Activated CD8-positive, alpha-beta memory T cell treated with anti-CD3 and anti-CD28 coated beads, Interleukin-2, amount 10 ng/mL, durations not matched to agents 7 days and 5 days (primary cell): Measurements from ENCODE around the gene RRP1B. TPM values are rescaled to one million over a fixed set of nuclear protein-coding genes. Genes with fewer than 3 reads are reported as not detected.

ENCODE experiments used
- ATAC-seq: fragments of 150-1000 bp; cut with Tn5 transposase; one replicate; pipeline ENCODE4 v1.10.0; 2021; ENCODE audit warnings: moderate library complexity
- CTCF ChIA-PET: fragments of 350-600 bp; sonication (Branson Sonifier 250); formaldehyde crosslinking; loops from one replicate; lab custom pipeline; 2021; ENCODE audit warnings: antibody characterized with exemption; lab: Charles Lee
- DNase-seq: peaks from one replicate; pipeline ENCODE4 v3.0.0-alpha.2; 2020
- H3K27ac Mint-ChIP-seq: one replicate; pipeline ENCODE4 v1.8.0; 2021; ENCODE audit warnings: mild to moderate bottlenecking, mixed read lengths
- H3K27me3 Mint-ChIP-seq: one replicate; pipeline ENCODE4 v1.8.0; 2021; ENCODE audit warnings: mixed read lengths
- H3K36me3 Mint-ChIP-seq: one replicate; pipeline ENCODE4 v1.8.0; 2021; ENCODE audit warnings: mild to moderate bottlenecking, mixed read lengths
- H3K4me1 Mint-ChIP-seq: one replicate; pipeline ENCODE4 v1.8.0; 2021; ENCODE audit warnings: mixed read lengths
- H3K4me3 Mint-ChIP-seq: one replicate; pipeline ENCODE4 v1.8.0; 2021; ENCODE audit warnings: mild to moderate bottlenecking, moderate library complexity, mixed read lengths
- H3K9me3 Mint-ChIP-seq: one replicate; pipeline ENCODE4 v1.8.0; 2022; ENCODE audit warnings: low read depth, mixed read lengths
- microRNA-seq: library from miRNA; unstranded; fragments of <30 nt; microRNA quantifications from one replicate; pipeline ENCODE4 v1.2.0, GENCODE V29; 2022
- total RNA-seq, 2 experiments: library from RNA; stranded (reverse); gene quantifications; one replicate each; pipeline ENCODE4 v1.2.3, GENCODE V29; 2021

RRP1B gene
- total RNA-seq, 2 experiments from 2014 or later = 49.1 to 50.4 TPM

DNA sequence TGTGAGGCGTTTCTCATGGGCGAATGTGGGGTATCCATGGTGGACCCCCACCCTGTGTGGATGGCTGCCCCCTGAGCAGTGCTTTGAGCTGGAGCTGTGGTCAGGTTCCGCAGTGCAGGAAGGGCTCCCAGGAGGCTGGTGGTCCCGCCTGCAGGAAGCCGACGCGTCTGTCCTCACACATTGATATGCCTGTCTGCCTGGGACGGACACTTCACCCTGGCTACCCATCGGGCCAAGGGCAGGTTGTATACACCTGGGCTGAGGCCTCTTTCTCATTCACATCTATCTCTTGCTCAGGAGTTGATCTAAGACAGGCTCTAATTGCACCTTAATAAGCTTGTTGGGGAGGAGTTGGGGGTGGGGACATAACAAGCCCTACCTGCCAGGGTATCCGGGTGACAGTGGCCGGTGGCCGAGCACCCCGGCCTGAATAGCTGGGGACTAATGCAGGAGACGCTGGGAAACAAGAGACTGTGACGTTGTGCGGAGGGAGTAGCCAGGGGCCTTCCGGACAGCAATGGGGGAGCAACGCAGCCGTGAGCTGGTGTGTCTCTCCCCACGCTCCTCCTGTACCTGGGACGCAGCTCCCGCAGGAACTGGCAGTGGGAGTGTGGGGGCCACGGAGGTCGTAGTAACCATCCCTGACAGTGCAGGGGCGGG, 81.3 kb downstream of the RRP1B start:
- Mint-ChIP-seq H3K4me3 (no peak overlapping the region), H3K27me3 (no peaks in the 10 kb centered on the region), H3K27ac (no peak overlapping the region), H3K9me3 (no peaks in the 10 kb centered on the region), H3K36me3 (peaks cover 9% of the 10 kb centered on the region), H3K4me1 (peaks cover 6% of the 10 kb centered on the region)
- DNase-seq (no peak), ATAC-seq (peak; percentile 35)
- CTCF ChIA-PET = interaction anchor here (0.9 kb wide), 1 partner anchor 12 kb away, joined by 3 read pairs; no protein-coding TSS in a partner anchor

DNA sequence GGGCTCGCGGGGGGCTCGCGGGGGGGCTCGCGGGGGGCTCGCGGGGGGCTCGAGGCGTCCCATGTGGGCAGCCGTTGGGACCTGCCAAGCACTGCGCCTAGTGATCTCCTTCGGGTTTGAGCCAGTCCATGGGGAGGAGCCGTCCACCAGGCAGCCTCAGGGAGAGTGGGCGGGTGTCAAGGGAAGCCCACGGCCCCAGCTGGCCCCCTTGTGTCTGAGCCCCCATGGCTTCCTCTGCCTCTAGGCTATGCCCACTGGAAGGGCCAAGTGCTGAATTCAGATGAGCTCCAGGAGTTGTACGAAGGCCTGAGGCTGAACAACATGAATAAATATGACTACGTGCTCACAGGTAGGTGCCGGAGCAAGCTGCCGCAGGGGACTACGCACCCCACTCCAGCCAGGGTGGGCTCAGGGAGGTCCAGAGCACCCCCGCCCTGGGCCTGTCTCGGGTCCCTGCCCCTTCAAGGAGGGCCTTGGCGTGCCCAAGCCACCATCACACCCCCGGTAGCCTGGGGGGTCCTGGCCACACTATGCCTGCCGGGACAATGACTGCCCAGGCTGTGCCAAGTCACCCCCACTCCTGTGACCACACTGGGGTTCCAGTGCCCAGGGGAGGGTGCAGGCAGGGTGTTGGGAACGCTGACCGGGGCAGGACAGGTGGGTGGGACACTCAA, 82.2 kb downstream of the RRP1B start:
- Mint-ChIP-seq H3K27ac (no peak overlapping the region), H3K36me3 (peaks cover 5% of the 10 kb centered on the region), H3K4me1 (peaks cover under 1% of the 10 kb centered on the region), H3K9me3 (no peaks in the 10 kb centered on the region), H3K4me3 (no peak overlapping the region), H3K27me3 (no peaks in the 10 kb centered on the region)
- DNase-seq (no peak), ATAC-seq (no peak)
- CTCF ChIA-PET = interaction anchor here (0.9 to 1.1 kb wide), 2 partner anchors 13 kb away, joined by 3 to 4 read pairs; no protein-coding TSS in a partner anchor

DNA sequence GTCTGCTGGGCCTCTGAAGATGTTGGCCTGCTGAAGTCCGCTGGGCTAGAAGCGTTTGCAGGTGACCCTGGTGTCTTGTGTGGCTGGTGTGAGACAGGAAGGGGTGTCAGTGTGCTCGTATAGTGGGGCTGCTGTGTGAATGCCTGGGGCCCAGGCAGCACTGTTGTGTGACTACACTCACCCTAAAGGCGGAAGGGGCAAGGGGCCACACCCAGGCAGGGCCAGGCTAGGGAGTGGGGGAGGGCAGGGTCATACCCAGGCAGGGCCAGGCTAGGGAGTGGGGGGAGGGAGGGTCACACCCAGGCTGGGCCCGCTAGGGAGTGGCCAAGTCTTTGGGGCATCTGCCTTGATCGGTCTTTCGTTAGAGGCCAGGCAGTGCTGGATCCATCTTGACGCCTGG, 84.6 kb downstream of the RRP1B start:
- Mint-ChIP-seq H3K4me3 (no peak overlapping the region), H3K9me3 (no peaks in the 10 kb centered on the region), H3K27me3 (no peaks in the 10 kb centered on the region), H3K4me1 (no peaks in the 10 kb centered on the region), H3K36me3 (peaks cover 8% of the 10 kb centered on the region), H3K27ac (no peak overlapping the region)
- DNase-seq (no peak), ATAC-seq (no peak)
- CTCF ChIA-PET = no interaction called here

DNA sequence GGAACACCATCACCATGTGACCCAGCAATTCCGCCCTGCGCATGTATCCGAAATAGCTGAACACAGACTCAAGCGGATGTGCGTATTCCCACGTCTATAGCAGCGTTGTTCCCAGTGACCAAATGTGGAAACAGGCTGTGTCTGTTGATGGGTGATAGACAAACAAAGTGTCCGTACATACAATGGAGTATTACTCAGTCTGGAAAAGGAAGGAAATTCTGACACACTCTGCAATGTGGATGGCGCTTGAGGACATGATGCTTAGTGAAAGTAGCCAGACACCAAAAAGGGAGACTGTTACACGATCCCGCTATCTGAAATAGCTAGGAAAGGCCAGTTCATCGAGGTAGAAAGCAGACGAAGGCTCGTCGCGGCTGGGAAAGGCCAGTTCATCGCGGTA, 85.4 kb downstream of the RRP1B start:
- H3K4me1 Mint-ChIP-seq = peaks cover 2% of the 10 kb centered on the region
- CTCF ChIA-PET = no interaction called here
- no peak overlapping the region for H3K4me3 Mint-ChIP-seq
- DNase-seq (no peak), ATAC-seq (no peak)
- H3K9me3 Mint-ChIP-seq = no peaks in the 10 kb centered on the region
- no peaks in the 10 kb centered on the region for H3K27me3 Mint-ChIP-seq
- H3K27ac Mint-ChIP-seq = no peak overlapping the region
- H3K36me3 Mint-ChIP-seq = peaks cover 8% of the 10 kb centered on the region

Small RNA genes within 50 kb of the gene (microRNA-seq; reads per million reads assigned to microRNA genes)
- not detected for gene MIR6070

Other genes with a start within 250 kb of the RRP1B start
- 1 to 10 TPM; 7.8 to 7.9 TPM for gene SIK1, start 232.4 kb upstream of the RRP1B start, total RNA-seq
- gene HSF2BP, start 72 bp upstream of the RRP1B start, total RNA-seq = under 1 TPM; 0.21 to 0.47 TPM
- gene PDXK, start 59.6 kb downstream of the RRP1B start, total RNA-seq = 10 to 100 TPM; 95.3 to 99.6 TPM
- 10 to 100 TPM; 44.2 to 47.4 TPM for gene CSTB, start 116.7 kb downstream of the RRP1B start, total RNA-seq
- 10 to 100 TPM; 37.7 to 45.2 TPM for gene RRP1, start 130.0 kb downstream of the RRP1B start, total RNA-seq
- 100 to 1,000 TPM in 1 of 2 experiments, 10 to 100 TPM in 1; 94.3 to 101 TPM for gene AGPAT3, start 205.7 kb downstream of the RRP1B start, total RNA-seq